Measurements from ENCODE around the gene TNIK.
"Not testable (repeated sequence)": the region's sequence is repeated elsewhere in the genome, so short reads cannot be mapped to it uniquely, and the experiment has no call there.

The TNIK gene

GRCh38 chr3:171290680-171291079, 169.5 kb downstream of the TNIK start:
- in situ Hi-C loops (cut with MboI; ENCODE audit: low sequenced_read_pairs): no loop called here

- in situ Hi-C loops (cut with MboI; ENCODE audit: low sequenced_read_pairs): no loop called here
Observed at GRCh38 chr3:171289291-171289690, 170.9 kb downstream of the TNIK start.

DNA sequence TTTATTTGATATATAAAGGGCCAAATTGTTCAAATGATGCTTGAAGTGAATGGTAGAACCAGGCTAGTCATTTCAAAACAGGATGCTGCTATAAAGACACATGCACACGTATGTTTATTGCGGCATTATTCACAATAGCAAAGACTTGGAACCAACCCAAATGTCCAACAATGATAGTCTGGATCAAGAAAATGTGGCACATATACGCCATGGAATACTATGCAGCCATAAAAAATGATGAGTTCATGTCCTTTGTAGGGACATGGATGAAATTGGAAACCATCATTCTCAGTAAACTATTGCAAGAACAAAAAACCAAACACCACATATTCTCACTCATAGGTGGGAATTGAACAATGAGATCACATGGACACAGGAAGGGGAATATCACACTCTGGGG, 172.4 kb downstream of the TNIK start:
- in situ Hi-C loops (cut with MboI; ENCODE audit: low sequenced_read_pairs): not testable (repeated sequence)

GRCh38 chr3:171286580-171287249, 173.5 kb downstream of the TNIK start:
- in situ Hi-C loops (cut with MboI; ENCODE audit: low sequenced_read_pairs): no loop called here

DNA sequence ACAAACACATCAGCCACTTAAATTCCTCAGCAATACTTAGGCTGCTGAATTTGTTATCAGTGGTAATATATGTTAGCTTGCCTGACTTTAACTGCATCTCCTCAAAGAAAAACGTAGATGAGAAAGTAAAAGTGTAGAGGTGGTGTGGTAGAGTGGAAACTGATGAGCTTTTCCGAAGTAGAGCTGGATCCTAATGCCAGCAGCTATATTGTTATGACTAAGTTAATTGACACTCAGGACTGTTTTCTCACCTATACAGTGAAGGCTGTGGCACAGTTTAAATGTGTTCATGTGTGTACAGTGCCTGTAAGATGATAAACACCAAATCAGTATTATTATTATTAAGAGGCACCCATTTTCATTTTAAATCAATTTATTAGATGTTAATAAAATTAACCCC, 174.9 kb downstream of the TNIK start:
- in situ Hi-C loops (cut with MboI; ENCODE audit: low sequenced_read_pairs): no loop called here

- in situ Hi-C loops (cut with MboI; ENCODE audit: low sequenced_read_pairs): no loop called here
Observed at GRCh38 chr3:171284308-171285075, 175.7 kb downstream of the TNIK start.

DNA sequence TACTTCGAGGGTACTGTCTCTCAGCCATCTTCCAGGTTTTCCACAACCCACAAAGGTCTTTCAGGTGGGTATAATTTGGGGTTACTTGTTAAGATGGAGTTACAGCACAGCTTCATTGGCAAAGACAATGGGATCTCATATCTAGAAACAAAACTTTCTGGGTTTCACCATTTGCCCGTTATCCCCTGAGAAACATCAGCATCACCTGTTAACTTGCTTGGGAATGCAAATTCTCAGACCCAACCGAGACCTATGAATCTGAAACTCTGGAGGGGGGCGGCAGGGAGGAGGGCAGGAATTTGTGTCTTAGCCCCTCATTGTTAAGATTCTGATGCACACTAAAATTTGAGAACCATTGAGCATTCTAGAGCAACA, 176.4 kb downstream of the TNIK start:
- in situ Hi-C loops (cut with MboI; ENCODE audit: low sequenced_read_pairs): no loop called here

- in situ Hi-C loops (cut with MboI; ENCODE audit: low sequenced_read_pairs): no loop called here
Observed at GRCh38 chr3:171283183-171283847, 176.9 kb downstream of the TNIK start.

DNA sequence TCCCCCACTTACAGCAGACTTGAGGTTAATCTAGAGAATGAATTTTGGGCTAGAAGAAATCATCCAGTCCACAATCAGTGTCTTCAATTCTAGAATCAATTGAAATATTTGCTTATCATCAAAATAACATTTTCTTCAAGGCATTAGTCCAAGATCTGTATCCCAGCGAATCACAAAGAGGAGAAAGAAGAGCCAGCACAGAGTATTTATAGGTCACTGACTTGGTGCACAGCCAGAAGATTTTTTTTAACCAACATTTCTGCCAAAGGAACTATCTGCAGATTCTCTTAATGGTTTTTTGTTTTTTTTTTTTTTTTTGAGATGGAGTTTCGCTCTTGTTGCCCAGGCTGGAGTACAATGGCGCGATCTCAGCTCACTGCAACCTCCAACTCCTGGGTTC, 178.2 kb downstream of the TNIK start:
- in situ Hi-C loops (cut with MboI; ENCODE audit: low sequenced_read_pairs): no loop called here

GRCh38 chr3:171281256-171281992, 178.8 kb downstream of the TNIK start:
- in situ Hi-C loops (cut with MboI; ENCODE audit: low sequenced_read_pairs): no loop called here

- in situ Hi-C loops (cut with MboI; ENCODE audit: low sequenced_read_pairs): no loop called here
Observed at GRCh38 chr3:171279972-171280371, 180.2 kb downstream of the TNIK start.

DNA sequence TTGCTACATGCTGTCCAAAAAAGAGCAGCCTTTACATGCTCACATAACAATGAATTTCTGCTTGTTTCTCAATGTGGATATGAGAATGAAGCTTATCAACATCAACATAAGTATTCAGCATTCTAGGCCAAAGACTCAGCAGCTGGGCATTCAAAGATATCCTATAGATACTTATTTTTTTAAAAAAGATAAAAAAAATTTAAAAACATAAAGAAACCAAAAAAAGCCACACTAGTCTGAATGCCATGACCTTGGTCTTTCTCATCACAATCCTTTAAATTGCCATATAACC, 182.0 kb downstream of the TNIK start:
- in situ Hi-C loops (cut with MboI; ENCODE audit: low sequenced_read_pairs): no loop called here

- in situ Hi-C loops (cut with MboI; ENCODE audit: low sequenced_read_pairs): no loop called here
Observed at GRCh38 chr3:171277456-171278298, 182.5 kb downstream of the TNIK start.

DNA sequence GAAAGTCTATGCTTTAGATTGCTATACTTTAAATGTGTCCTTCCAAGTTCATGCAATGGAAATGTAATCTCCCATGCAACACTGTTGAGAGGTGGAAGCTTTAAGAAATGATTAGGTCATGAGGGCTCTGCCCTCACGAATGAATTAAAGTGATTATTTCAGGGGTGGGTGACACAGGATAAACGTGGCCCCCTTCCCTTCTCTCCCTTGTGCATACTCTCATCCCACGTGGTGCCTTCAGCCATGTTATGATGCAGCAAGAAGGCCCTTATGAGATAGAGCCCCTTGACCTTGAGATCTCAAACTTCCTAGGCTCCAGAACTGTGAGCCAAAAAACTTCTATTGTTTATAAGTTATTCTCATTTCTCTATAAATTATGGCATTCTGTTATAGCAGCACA, 183.3 kb downstream of the TNIK start:
- in situ Hi-C loops (cut with MboI; ENCODE audit: low sequenced_read_pairs): no loop called here

- in situ Hi-C loops (cut with MboI; ENCODE audit: low sequenced_read_pairs): no loop called here
Observed at GRCh38 chr3:171274222-171274621, 186.0 kb downstream of the TNIK start.

GRCh38 chr3:171270541-171270940, 189.7 kb downstream of the TNIK start:
- in situ Hi-C loops (cut with MboI; ENCODE audit: low sequenced_read_pairs): no loop called here

DNA sequence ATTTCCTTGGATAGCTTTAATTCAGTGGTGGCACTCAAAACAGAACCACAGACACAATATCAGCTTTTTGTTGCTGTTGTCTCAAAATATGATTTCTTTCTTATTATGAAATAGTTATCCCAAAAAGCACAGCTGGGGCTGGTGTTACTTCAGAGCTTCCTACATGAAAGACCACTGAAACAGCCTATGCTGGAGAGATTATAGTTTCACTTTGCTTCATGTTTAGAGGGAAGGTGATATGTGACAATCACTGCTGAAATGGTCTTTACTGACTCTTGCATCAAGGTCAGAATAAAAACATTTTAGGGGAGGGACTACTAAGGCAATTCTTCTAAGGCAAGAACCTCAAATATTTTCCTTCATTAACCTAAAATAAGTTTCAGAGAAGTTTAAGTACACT, 190.7 kb downstream of the TNIK start:
- in situ Hi-C loops (cut with MboI; ENCODE audit: low sequenced_read_pairs): no loop called here

- in situ Hi-C loops (cut with MboI; ENCODE audit: low sequenced_read_pairs): no loop called here
Observed at GRCh38 chr3:171268677-171269076, 191.5 kb downstream of the TNIK start.

GRCh38 chr3:171267104-171267503, 193.1 kb downstream of the TNIK start:
- in situ Hi-C loops (cut with MboI; ENCODE audit: low sequenced_read_pairs): no loop called here

GRCh38 chr3:171266740-171267073, 193.5 kb downstream of the TNIK start:
- in situ Hi-C loops (cut with MboI; ENCODE audit: low sequenced_read_pairs): no loop called here

Measured in HL-60/S4 (cell line).